HepG2 (cell line): Measurements from ENCODE around the gene TUBB2B. TPM values are rescaled to one million over a fixed set of nuclear protein-coding genes. Genes with fewer than 3 reads are reported as not detected.

ENCODE experiments used
- ZBTB40 ChIP-seq, 2 experiments: fragments of 450-650 bp in 1 of 2; sonication (generic) in 1 of 2; formaldehyde crosslinking in 1 of 2; IDR thresholded peaks; 2 replicates each; pipeline versions ENCODE4 v1.6.1 to v1.8.0; 2016 to 2022; ENCODE audit warnings: antibody characterized with exemption in 1 of 2, mild to moderate bottlenecking in 1 of 2, missing genetic modification reagents in 1 of 2
- ZFX ChIP-seq: sonication (generic); formaldehyde crosslinking; IDR thresholded peaks from 2 replicates; pipeline ENCODE4 v1.4.0; 2020; ENCODE audit warnings: mild to moderate bottlenecking, low read depth, missing genetic modification reagents, moderate library complexity
- polyA plus RNA-seq, 8 experiments: library from polyadenylated mRNA; depleted of rRNA in 3 of 8; stranded (reverse) in 7 of 8; unstranded in 1 of 8; fragments of >200 nt; fragmentation: Illumina TruSeq in 4 of 8; extraction: Trizol in 4 of 8; gene quantifications; 2 replicates each; pipeline versions ENCODE4 v1.2.1 to v1.2.3, GENCODE V29; 2011 to 2016; ENCODE audit warnings: low read depth in 4 of 8, missing spikeins in 1 of 8, mixed read lengths in 1 of 8; ENCODE audit not compliant: insufficient read depth in 1 of 8
- total RNA-seq, 5 experiments: library from RNA; depleted of rRNA; stranded (reverse); fragments of >200 nt; fragmentation: Illumina TruSeq; extraction: Trizol; gene quantifications; 2 replicates each; pipeline ENCODE4 v1.2.3, GENCODE V29; 2016; ENCODE audit warnings: low read depth in 1 of 5

TUBB2B gene
- total and polyA plus RNA-seq, 2 of the 13 experiments (the other 11 are each of a cell fraction or from before 2014, with no cell fraction given), result 10.3 to 23.6 TPM

DNA sequence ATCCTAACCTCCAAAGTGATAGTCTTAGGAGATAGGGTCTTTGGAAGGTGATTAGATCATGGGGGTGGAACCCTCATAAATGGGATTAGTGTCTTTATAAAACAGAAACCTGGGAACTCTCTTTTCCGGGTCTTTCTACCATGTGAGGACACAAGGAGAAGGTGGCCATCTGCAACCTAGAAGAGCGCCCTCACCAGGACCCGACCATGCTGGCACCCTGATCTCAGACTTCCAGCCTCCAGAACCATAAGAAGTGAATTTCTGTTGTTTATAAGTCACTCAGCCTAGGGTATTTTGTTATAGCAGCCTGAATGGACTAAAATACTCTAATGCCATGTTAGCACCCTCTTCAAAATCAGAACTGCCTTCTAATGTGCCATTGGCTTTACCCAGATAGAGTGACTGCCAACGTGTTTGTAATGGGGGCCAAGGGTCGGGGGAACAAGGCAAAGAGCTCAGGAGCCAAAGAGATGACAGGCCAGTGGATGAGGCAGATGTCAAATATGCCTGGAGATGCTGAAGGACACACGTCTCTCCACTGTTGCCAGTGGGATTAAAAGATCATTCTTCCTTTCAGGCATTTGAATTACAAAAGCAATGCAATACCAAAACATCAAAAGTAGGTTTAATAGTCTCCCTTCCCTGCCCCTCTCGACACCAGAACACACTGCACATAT is 21.0 kb downstream of the TUBB2B start (continued):
- no peak for TF ChIP-seq ZBTB40 (IDR thresholded peaks at IDR 0.05)
- no peak for TF ChIP-seq ZBTB40 (CRISPR knock-in tag; IDR thresholded peaks at IDR 0.05)
- no peak for TF ChIP-seq ZFX (CRISPR knock-in tag)
